Liver (tissue), 9 donors: ENCODE measurements around the gene FADS3. TPM values are rescaled to one million over a fixed set of nuclear protein-coding genes. Genes with fewer than 3 reads are reported as not detected.
A peak's percentile ranks its signal among the peaks of the same experiment; 100 is the strongest.

ENCODE experiments used
- DNase-seq: peaks from one replicate; pipeline ENCODE4 v3.0.0-alpha.2; 2017; ENCODE audit warnings: low spot score
- H3K27ac ChIP-seq, 2 donors: one replicate each; pipeline ENCODE4 v1.7.0; 2013; ENCODE audit warnings: inconsistent platforms in 2 of 2, low read length in 2 of 2, control low read depth in 1 of 2, low read depth in 1 of 2, mild to moderate bottlenecking in 1 of 2
- H3K27me3 ChIP-seq, 4 donors: one replicate each; pipeline versions ENCODE4 v1.6.1 to v1.7.0; 2013; ENCODE audit warnings: low read length in 3 of 4, inconsistent platforms in 1 of 4, mild to moderate bottlenecking in 1 of 4, moderate library complexity in 1 of 4; ENCODE audit not compliant: control insufficient read depth in 4 of 4, insufficient read depth in 4 of 4
- H3K36me3 ChIP-seq, 4 donors: one replicate each; pipeline versions ENCODE4 v1.6.1 to v1.7.0; 2013; ENCODE audit warnings: low read length in 3 of 4, mild to moderate bottlenecking in 3 of 4, low read depth in 1 of 4, moderate library complexity in 1 of 4; ENCODE audit not compliant: control insufficient read depth in 4 of 4, insufficient read depth in 3 of 4
- H3K4me1 ChIP-seq, 4 donors: one replicate each; pipeline versions ENCODE4 v1.6.1 to v1.7.0; 2013; ENCODE audit warnings: low read length in 3 of 4, mild to moderate bottlenecking in 3 of 4, moderate library complexity in 1 of 4; ENCODE audit not compliant: control insufficient read depth in 4 of 4, insufficient read depth in 4 of 4
- H3K4me3 ChIP-seq, 3 donors: one replicate each; pipeline versions ENCODE4 v1.6.1 to v1.7.0; 2013; ENCODE audit warnings: low read length in 3 of 3, control low read depth in 1 of 3, low read depth in 1 of 3, mild to moderate bottlenecking in 1 of 3
- H3K9ac ChIP-seq, 2 donors: one replicate each; pipeline ENCODE4 v1.7.0; 2013; ENCODE audit warnings: low read length in 2 of 2, mild to moderate bottlenecking in 2 of 2, moderate library complexity in 2 of 2, control low read depth in 1 of 2, low read depth in 1 of 2
- H3K9me3 ChIP-seq, 4 donors: one replicate each; pipeline versions ENCODE4 v1.6.1 to v1.7.0; 2013; ENCODE audit warnings: low read length in 3 of 4; ENCODE audit not compliant: control insufficient read depth in 4 of 4
- EGR1 ChIP-seq, 2 donors: IDR thresholded peaks; 2 replicates each; pipeline ENCODE4 v1.6.1; 2016 to 2018; ENCODE audit warnings: antibody characterized with exemption in 2 of 2, low read depth in 2 of 2
- FOXA1 ChIP-seq: IDR thresholded peaks from 2 replicates; pipeline ENCODE4 v1.6.1; 2016; ENCODE audit warnings: antibody characterized with exemption
- FOXA2 ChIP-seq: IDR thresholded peaks from 2 replicates; pipeline ENCODE4 v1.6.1; 2016; ENCODE audit warnings: antibody characterized with exemption
- HNF4A ChIP-seq, 2 donors: conservative IDR thresholded peaks; 2 replicates each; pipeline ENCODE4 v1.6.1; 2016; ENCODE audit warnings: antibody characterized with exemption in 2 of 2, mild to moderate bottlenecking in 2 of 2
- JUND ChIP-seq, 2 donors: IDR thresholded peaks; 2 replicates each; pipeline ENCODE4 v1.6.1; 2016; ENCODE audit warnings: antibody characterized with exemption in 2 of 2
- NR2F2 ChIP-seq: IDR thresholded peaks from 2 replicates; pipeline ENCODE4 v1.6.1; 2016; ENCODE audit warnings: antibody characterized with exemption
- RAD21 ChIP-seq, 2 donors: IDR thresholded peaks; 2 replicates each; pipeline ENCODE4 v1.6.1; 2016; ENCODE audit warnings: antibody characterized with exemption in 2 of 2, mild to moderate bottlenecking in 2 of 2
- TAF1 ChIP-seq: conservative IDR thresholded peaks from 2 replicates; pipeline ENCODE4 v1.6.1; 2016; ENCODE audit warnings: antibody characterized with exemption, mild to moderate bottlenecking
- YY1 ChIP-seq: IDR thresholded peaks from 2 replicates; pipeline ENCODE4 v1.6.1; 2016; ENCODE audit warnings: antibody characterized with exemption, mild to moderate bottlenecking
- WGBS: extraction: QIAGEN DNeasy Blood & Tissue Kit; methylation state at CpG from one replicate; pipeline ENCODE4 v1.1.7; 2013; 5-methylcytosine and 5-hydroxymethylcytosine counted together
- polyA plus RNA-seq, 2 donors: library from polyadenylated mRNA; stranded (reverse) in 1 of 2; unstranded in 1 of 2; fragments of 200-250 nt in 1 of 2; fragments of >200 nt in 1 of 2; fragmentation: Nextera tagmentation in 1 of 2; extraction: Ambion mirVana in 1 of 2; gene quantifications; one replicate each; pipeline versions ENCODE4 v1.2.1 to v1.2.3, GENCODE V29; 2013 to 2015
- total RNA-seq, 2 donors: library from RNA; depleted of rRNA; stranded (reverse); fragments of >200 nt; gene quantifications; one replicate each; pipeline ENCODE4 v1.2.3, GENCODE V29; 2014
- TF ChIP-seq, protein P1 (sequence below): fragments of 150-350 bp; IDR thresholded peaks from 2 replicates; pipeline ENCODE4 v1.5.1; 2017; ENCODE audit warnings: improper control_type of control experiment, low read depth, low read length; ENCODE audit not compliant: missing input control
- TF ChIP-seq, protein P2 (sequence below): IDR thresholded peaks from 2 replicates; pipeline ENCODE4 v1.6.1; 2016; ENCODE audit warnings: antibody characterized with exemption
- TF ChIP-seq, protein P3 (sequence below): IDR thresholded peaks from 2 replicates; pipeline ENCODE4 v1.6.1; 2016; ENCODE audit warnings: antibody characterized with exemption, mild to moderate bottlenecking
- donor health status: healthy.
- donor health status: healthy.
- donor health status: healthy.
- donor health status: healthy.
- donor health status: healthy.

FADS3 gene
- total and polyA plus RNA-seq, 4 donors = 8.3 to 13.6 (median 10.3) TPM

DNA sequence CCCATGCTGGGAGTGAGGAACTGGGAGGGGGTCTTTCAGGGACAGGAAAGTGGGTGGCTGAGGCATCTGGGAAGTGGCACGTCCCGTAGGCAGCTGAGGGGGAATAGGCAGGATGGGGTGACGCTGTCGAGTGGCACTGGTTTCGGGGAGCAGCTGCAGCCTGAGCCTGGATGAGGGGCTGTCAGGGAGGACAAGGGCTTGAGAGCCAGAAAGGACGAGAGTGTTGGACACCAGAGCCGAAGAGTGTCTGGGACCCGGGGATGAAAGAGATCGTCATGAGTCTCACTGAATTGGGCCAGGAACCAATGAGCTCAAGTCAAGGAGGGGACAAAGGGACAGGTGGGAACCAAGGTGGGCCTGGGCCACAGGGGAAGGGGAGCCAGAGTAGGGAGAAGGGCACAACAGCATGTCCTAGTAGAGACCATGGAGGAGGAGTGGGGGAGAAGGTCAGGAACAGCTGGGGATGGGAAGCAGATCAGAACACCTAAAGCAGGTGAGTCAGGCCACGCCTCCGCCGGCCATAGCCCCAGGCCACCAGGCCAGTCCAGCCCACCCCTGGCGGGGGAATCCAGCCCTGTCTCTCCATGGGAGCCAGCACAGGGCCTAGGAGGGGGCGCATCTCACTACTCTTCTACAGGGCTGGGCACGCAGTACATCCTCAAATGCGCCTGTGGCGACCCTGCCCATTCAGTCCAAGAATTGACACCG is 21.8 kb upstream of the FADS3 start:
- H3K27me3 ChIP-seq = no peaks in the 10 kb centered on the region
- 82% methylated on average over 18 of the region's 18 CpGs for WGBS
- TF ChIP-seq TAF1 = no peak
- TF ChIP-seq YY1 = no peak
- no peak for TF ChIP-seq RAD21 (IDR thresholded peaks at IDR 0.05)
- TF ChIP-seq, protein P1, sequence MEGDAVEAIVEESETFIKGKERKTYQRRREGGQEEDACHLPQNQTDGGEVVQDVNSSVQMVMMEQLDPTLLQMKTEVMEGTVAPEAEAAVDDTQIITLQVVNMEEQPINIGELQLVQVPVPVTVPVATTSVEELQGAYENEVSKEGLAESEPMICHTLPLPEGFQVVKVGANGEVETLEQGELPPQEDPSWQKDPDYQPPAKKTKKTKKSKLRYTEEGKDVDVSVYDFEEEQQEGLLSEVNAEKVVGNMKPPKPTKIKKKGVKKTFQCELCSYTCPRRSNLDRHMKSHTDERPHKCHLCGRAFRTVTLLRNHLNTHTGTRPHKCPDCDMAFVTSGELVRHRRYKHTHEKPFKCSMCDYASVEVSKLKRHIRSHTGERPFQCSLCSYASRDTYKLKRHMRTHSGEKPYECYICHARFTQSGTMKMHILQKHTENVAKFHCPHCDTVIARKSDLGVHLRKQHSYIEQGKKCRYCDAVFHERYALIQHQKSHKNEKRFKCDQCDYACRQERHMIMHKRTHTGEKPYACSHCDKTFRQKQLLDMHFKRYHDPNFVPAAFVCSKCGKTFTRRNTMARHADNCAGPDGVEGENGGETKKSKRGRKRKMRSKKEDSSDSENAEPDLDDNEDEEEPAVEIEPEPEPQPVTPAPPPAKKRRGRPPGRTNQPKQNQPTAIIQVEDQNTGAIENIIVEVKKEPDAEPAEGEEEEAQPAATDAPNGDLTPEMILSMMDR = no peak
- no peak for TF ChIP-seq HNF4A (conservative IDR thresholded peaks at IDR 0.05)
- no peak for TF ChIP-seq EGR1 (IDR thresholded peaks at IDR 0.05; ENCODE audit: low read depth in 2 of 2)
- peaks cover 0 to 15% (median 4%) of the 10 kb centered on the region in 4 donors for H3K4me1 ChIP-seq
- H3K9ac ChIP-seq = no peak overlapping the region
- H3K36me3 ChIP-seq = no peaks in the 10 kb centered on the region
- DNase-seq = no peak
- H3K4me3 ChIP-seq = no peak overlapping the region
- no peaks in the 10 kb centered on the region for H3K9me3 ChIP-seq
- H3K27ac ChIP-seq = no peak overlapping the region

DNA sequence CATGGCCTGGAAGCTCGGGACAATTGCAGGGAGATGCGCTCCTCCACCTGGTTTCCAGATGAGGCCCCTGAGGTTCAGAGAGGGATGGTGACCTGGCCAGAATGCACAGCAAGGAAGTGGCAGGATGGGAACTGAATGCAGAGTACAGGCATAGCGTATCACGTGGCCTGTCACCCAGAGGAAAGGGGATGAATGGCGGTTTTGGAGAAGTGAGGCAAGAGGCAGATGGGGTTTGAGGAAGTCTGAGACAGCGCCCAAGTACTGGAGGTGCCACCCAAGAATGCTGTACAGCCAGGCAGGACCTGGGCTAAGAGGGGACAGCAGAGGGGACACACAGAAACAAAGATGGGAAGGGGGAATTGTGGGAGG is 21.2 kb upstream of the FADS3 start:
- no peak for TF ChIP-seq RAD21 (IDR thresholded peaks at IDR 0.05)
- TF ChIP-seq EGR1 (IDR thresholded peaks at IDR 0.05; ENCODE audit: low read depth in 2 of 2) = no peak
- no peak for TF ChIP-seq JUND (IDR thresholded peaks at IDR 0.05)
- TF ChIP-seq, protein P2, sequence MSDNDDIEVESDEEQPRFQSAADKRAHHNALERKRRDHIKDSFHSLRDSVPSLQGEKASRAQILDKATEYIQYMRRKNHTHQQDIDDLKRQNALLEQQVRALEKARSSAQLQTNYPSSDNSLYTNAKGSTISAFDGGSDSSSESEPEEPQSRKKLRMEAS = no peak
- TF ChIP-seq FOXA1 = no peak
- peak; percentile 19 for TF ChIP-seq YY1
- Histone ChIP-seq H3K27me3 (no peaks in the 10 kb centered on the region), H3K36me3 (no peaks in the 10 kb centered on the region), H3K9ac (no peak overlapping the region), H3K27ac (no peak overlapping the region), H3K4me1 (peaks cover 0 to 11% (median 2%) of the 10 kb centered on the region in 4 donors), H3K4me3 (no peak overlapping the region), H3K9me3 (no peaks in the 10 kb centered on the region)
- WGBS = 82% methylated on average over 6 of the region's 6 CpGs
- DNase-seq = no peak

GRCh38 chr11:61911701-61912529 is 20.6 kb upstream of the FADS3 start:
- H3K4me3 ChIP-seq = no peak overlapping the region
- H3K27ac ChIP-seq = no peak overlapping the region
- WGBS = 80% methylated on average over 17 of the region's 17 CpGs
- peak; percentile 60 for TF ChIP-seq NR2F2
- no peak for TF ChIP-seq FOXA1
- TF ChIP-seq FOXA2 = no peak
- TF ChIP-seq, protein P3, sequence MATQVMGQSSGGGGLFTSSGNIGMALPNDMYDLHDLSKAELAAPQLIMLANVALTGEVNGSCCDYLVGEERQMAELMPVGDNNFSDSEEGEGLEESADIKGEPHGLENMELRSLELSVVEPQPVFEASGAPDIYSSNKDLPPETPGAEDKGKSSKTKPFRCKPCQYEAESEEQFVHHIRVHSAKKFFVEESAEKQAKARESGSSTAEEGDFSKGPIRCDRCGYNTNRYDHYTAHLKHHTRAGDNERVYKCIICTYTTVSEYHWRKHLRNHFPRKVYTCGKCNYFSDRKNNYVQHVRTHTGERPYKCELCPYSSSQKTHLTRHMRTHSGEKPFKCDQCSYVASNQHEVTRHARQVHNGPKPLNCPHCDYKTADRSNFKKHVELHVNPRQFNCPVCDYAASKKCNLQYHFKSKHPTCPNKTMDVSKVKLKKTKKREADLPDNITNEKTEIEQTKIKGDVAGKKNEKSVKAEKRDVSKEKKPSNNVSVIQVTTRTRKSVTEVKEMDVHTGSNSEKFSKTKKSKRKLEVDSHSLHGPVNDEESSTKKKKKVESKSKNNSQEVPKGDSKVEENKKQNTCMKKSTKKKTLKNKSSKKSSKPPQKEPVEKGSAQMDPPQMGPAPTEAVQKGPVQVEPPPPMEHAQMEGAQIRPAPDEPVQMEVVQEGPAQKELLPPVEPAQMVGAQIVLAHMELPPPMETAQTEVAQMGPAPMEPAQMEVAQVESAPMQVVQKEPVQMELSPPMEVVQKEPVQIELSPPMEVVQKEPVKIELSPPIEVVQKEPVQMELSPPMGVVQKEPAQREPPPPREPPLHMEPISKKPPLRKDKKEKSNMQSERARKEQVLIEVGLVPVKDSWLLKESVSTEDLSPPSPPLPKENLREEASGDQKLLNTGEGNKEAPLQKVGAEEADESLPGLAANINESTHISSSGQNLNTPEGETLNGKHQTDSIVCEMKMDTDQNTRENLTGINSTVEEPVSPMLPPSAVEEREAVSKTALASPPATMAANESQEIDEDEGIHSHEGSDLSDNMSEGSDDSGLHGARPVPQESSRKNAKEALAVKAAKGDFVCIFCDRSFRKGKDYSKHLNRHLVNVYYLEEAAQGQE = peak; percentile 25
- no peaks in the 10 kb centered on the region for H3K9me3 ChIP-seq
- H3K36me3 ChIP-seq = no peaks in the 10 kb centered on the region
- H3K4me1 ChIP-seq = peaks cover 0 to 10% (median under 1%) of the 10 kb centered on the region in 4 donors
- H3K27me3 ChIP-seq = no peaks in the 10 kb centered on the region
- no peak overlapping the region for H3K9ac ChIP-seq
- peak; percentile 32 for DNase-seq
